ENCODE measurements around the gene LRRC25. TPM values are rescaled to one million over a fixed set of nuclear protein-coding genes. Genes with fewer than 3 reads are reported as not detected.

Gene LRRC25
- total RNA-seq, 1 donor from 2014 or later = 0.78 TPM

DNA sequence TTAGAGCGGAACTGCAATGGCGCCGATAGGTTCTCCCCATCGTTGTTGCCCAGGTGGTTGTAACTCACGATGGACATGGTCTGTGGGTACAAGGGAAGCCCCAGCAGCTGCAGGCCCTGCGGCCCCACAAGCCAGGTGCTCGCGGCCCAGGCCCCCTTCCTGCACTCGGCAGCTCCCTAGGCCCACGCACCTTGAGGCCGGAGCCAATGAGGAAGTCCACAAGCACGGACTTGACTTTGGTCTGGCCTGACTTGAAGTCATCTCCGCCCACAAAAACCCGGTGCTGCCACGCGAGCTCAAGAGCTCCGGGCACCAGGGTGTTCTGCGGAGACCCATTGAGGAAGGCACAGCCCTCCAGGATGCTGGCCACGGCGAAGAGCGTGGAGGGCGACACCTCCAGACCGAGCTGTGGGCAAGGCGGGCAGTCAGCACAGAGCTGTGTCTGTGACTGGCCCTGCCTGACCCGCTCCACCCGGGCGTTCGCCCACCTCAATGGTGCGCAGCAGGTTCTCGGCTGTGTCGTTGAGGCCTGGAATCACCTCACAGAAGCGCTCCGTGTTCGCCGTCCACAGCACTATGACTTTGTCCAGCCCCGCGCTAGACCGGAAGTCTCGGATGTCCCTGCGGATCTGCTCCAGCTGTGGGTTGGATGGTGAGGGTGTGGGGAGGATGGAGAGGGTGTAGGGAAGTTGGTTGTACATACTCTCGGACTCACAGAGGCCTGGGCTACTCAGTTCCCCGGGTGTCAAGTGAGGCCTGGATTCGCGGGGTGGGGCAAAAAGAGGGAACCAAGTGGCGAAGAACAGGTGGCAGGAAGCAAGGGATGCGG, 38.6 kb upstream of the LRRC25 start:
- no peak for DNase-seq

DNA sequence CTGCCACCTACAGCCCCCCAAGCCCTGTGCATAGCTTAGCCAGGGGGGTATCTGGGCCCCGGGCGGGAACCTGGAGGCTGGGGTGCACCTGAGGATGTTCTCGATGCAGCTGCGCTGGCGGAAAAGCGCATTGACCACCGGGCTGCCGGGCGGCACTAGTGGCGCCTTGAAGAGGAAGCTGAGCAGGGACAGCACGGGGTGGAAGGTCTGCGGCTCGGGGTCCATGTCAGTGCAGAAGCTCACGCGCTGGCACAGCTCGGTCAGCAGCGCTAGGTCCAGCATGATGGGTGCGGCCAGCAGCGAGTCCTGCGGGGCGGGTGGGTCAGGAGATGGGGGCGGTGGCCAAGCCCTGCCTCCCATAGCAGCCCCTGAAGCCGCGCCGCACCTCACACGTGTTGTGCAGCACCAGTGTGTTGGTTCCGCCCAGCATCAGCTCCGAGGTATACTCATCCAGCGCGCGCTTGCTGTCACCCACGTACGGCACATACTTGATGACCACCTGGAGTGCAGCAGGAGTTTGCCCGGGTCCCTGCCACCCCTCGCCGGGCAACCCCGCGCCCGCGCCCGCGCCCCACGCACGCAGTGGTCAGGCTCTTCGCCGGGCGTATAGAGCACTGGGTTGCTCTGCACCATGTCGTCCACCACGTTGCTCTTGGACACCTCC, 37.9 kb upstream of the LRRC25 start:
- no peak for DNase-seq

DNA sequence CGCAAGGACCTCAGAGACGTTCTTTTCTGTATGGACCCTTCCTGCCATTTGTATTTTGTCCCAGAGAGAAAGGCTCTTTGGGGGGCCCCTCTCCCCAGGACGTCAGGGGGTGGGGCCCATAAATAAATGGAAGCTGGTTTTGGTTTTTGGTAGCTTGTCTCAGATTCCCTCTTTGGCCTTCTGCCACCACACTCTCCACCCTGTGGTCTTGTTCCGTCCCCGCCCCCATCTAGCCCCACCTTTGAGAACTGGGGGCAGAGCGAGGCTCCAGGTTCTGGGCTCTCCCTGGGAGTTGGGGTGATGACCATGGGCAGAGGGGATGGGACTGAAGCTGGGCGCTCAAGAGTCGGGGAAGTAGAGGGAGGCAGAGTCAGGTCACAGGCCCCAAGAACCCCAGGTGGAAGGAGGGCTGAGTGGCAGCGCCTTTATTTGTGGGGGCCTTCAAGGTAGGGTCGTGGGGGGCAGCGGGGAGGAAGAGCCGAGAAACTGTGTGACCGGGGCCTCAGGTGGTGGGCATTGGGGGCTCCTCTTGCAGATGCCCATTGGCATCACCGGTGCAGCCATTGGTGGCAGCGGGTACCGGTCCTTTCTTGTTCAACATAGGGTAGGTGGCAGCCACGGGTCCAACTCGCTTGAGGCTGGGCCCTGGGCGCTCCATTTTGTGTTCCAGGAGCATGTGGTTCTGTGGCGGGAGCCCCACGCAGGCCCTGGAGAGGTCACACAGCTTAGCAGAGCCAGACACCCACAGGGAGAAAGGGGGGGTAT, 37.2 kb upstream of the LRRC25 start:
- DNase-seq = no peak

DNA sequence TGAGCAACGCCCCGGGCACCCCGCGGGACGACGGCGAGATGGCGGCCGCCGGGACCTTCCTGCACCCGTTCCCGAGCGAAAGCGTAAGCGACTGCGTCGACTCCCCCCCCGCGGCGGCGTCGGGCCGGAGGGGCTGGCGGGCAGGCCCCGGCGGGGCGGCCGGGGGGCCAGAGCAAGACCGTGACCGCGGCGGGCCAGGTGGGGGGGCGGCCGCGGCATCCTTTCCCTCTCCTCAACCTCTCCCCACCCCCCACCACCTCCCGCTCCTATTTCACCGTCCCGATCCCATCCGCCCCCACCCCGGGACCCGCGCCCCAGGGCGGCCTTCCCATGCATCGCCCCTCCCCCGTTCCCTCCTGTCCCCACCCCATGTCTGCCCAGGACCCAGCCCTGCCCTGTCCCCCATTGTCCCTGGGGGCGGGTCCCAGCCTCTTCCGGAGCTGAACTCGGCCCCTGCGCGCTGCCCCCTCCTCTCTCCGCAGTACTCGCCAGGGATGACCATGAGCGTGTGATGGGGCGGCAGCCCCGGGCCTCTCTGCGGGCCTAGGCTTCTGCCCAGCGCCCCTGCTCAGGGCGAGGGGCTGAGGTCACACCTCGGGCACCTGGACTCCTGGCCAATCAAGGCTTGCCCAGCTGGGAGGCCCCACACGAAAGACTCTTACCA, 36.4 kb upstream of the LRRC25 start:
- DNase-seq = no peak

DNA sequence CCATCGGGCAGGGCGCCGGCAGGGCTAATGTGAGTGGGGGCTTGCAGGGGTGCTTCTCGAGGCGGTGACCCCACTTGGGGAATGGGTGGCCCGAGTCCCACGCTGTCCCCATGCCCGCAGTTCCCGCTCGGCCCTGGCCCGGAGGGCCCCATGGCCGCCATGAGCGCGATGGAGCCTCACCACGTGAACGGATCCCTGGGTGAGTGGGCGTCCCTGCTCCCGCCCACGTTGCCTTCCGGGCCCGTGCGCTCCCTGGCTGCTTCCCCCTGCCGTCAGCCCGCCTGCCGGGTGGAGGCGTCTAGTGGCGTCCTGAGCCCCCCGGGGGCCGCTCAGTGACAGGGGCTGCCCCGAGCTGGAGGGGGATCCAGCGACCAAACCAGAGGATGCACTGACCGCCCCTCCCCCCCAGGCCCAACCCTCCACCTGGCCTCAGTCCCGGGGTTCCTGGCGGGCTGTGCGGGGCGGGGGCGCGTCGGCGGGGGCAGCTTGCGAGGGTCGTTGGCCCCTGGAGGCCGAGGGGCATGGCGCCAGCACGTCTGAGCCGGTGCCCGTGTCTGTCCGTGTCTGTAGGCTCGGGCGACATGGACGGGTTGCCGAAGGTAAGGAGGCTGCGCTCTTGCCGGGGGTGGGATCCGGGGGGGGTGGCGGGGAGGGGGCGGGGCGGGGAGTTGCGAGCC, 35.7 kb upstream of the LRRC25 start:
- no peak for DNase-seq

DNA sequence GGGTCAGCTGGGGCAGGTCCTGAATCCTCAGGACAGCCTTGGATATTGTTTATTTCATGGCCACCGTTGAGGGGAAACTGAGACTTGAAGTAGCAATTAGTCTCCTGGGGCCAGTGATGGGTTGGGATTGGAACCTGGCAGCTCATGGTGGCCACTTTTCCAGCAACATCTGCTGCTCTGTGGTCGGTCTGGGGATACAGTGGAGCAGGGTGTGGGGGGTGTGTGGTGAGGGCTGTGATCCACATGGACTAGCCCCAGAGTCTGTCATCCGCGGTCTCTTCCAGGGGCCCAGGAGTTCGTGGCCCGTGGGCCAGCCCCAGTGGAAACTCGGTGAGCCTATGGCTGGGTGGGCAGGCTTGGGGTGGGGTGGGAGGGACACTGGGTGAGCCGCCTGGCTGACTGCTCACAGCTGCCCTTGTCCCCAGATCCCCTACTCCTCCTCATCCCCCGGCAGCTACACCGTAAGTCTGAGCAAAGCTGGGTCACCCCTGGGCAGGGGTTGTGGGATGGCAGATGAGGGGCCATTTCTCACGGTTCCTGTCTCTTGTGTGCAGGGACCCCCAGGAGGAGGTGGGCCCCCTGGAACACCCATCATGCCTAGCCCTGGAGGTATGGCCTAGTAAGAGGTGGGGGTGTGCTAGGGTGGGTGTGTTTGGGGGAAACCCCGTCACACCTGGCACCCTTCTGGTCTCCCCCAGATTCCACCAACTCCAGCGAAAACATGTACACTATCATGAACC, 35.0 kb upstream of the LRRC25 start:
- no peak for DNase-seq

DNA sequence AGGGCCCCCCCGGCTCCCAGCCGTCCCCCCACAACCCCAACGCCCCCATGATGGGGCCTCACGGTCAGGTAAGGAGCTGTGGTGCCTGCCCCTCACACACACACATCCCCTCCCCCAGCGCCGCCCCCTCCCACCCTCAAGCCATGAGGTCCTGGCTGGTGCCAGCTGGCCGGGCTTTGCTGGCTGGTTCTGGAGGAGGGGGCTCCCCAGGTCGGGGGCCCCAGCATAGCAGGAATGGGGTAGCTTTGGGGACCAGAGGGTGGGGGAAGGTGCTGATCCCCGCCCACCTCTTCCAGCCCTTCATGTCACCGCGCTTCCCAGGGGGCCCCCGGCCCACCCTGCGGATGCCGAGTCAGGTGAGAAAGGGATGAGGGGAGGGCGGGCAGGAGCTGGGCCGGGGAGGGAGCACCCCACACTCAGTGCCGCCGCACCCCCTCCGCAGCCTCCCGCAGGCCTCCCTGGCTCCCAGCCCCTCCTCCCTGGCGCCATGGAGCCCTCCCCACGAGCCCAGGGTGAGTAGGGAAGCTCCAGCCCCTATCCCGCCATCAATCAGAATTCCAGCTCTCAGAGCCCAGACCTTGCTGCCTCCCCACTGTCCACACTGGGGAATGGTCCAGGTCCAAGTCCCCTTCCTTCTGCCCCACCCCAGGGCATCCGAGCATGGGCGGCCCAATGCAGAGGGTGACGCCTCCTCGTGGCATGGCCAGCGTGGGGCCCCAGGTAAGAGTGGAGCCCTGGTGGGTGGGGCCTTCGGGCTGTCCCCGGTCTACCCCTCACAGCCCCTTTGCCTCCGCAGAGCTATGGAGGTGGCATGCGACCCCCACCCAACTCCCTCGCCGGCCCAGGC, 34.2 kb upstream of the LRRC25 start:
- DNase-seq = no peak

DNA sequence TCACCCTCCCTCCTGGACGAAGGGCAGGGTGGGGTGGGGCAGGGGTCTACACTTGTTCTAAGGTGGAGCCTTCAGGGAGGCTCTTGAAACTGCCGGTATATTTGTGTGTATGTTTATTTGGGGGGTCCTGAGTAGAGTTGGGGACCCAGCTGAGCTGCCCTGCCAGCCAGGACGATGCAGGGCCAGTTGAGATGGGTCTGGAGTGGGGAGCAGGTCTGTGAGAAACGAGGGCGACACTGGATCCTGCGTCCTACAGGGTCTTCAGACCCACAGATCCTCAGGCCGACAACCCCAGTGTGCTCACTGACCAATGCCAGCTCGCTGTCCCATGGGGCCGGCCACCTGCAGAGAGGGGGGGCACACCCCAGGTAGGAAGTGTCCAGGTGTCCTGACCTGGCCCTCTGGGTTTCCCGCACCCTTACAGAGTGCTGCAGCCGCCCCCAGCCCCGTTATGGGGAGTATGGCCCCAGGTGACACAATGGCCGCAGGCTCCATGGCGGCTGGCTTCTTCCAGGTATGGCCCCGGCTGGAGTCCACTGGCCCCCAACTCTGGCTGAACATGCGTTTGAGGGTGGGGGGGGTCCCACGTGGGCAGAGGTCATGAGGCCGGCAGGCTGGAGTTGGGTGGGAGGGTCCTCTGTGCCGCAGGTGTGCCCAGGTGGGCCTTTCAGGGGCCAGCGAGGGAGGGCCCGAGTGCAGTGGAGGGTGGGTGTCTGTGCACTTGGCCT, 33.2 kb upstream of the LRRC25 start:
- no peak for DNase-seq

DNA sequence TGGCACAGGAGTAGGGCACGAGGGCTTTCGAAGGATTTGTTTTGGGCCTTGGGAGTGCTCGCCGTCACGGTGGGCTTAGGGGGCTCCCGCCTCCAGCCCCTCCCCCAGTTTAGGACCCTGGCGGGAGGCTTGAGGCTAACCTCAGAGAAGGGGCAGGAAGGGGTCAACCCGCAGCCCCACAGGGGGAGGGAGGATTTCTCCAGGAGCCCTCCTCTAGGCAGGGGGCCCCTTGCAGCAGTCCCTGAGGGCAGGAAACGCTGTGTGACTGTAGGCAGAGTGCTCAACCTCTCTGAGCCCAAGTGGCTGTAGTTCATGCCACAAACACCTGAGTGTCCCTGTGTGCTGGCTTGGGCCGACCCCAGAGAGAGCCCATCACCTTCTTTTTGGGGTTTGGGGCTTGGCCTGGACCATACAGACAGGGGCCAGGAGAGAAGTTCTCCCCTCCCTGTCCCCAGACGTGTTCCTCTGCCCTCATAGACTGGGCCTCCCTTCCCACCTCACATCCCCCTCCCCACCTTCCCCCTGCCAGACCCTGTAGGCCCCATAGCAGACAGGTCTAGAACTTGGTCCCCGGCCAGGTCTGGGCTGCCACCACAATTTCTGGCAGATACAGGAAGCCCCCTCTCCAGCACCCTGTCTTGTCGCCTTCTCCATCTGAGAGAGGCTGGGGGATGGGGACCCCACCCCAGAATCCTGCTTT, 32.4 kb upstream of the LRRC25 start:
- no peak for DNase-seq

DNA sequence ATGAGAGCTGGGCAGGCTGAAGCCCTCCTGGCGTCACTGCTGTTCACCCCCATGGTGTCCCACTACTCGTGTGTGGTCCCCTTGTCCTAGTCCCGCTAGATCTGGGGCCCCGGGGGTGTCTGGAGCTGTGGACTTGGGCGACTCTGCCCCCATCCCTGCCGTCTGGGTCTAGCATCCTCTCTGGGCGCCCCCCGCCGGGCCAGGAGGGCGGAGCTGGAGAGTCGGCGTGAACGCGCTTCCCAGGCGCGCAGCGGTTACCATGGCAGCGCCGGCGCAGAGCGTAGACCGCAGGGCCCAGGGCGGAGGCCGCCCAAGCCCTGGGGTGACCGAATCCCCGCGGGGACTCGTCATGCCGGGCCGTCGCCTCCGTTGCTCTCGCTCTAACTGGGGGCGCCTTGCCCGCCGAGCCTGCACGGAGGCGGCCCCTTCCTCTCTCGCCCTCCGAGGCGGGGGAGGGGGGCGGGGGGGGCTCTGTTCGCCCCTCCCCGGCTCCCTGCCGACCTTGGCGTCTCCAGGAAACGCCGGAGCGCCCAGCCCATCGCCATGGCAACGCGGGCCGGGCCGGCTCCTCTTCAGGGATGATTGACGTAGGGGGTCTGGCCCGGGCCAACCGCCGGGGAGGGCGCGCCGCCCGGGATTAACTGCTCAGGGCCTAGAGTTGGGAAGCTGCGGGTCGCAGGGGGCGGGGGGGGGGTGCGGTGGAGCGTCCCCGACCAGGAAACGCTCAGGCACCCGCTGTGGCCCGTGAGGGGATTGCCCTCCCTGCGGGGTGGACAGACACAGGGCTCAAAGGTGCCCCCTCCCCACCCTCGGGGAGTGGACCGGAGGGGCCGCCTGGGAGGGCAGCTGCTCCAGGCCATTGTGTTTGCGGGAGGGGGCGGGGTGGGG, 31.6 kb upstream of the LRRC25 start:
- no peak for DNase-seq

DNA sequence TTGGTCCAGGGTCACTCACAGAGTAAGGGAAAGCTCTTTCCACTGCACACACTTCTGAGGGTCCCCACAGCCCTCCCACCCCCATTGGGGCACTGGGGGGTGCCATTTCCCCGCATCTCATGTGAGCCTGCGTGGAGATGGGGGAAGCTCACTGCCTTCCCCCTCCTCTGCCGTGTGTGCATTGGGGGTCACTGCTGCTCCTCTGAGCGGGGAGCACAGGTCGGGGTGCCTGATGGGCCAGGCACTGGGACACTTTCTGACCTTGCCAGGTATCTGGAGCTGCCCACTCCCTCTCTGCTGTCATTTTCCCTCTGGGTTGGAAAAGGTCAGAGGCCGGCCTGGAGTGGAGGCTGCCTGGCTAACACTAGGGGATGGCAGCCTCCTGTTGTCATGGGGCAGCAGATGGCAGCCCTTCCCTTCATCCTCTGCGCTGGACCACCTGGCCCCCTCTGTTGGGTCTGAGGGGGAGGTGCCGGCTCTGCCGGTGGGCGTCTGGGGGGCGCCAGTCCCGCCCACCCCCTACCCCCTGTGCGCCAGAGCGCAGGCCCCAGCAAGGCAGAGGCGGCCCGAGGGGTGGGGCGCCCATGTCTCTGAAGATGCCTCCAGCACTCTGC, 30.9 kb upstream of the LRRC25 start:
- no peak for DNase-seq

DNA sequence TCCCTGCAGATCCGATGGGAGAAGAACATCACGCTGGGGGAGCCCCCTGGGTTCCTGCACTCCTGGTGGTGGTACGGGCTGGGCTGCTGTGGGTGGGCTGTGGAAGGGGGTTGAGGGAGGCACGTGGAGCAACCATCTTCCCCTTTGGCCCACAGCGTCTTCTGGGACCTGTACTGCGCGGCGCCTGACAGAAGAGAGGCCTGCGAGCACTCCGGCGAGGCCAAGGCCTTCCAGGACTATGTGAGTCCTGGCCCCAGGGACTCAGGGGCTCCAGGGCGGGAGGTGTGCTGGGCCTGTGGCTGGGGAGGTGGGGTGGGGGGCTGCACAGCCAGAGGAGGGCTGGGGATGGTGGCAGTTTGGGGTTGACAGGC, 30.3 kb upstream of the LRRC25 start:
- no peak for DNase-seq

DNA sequence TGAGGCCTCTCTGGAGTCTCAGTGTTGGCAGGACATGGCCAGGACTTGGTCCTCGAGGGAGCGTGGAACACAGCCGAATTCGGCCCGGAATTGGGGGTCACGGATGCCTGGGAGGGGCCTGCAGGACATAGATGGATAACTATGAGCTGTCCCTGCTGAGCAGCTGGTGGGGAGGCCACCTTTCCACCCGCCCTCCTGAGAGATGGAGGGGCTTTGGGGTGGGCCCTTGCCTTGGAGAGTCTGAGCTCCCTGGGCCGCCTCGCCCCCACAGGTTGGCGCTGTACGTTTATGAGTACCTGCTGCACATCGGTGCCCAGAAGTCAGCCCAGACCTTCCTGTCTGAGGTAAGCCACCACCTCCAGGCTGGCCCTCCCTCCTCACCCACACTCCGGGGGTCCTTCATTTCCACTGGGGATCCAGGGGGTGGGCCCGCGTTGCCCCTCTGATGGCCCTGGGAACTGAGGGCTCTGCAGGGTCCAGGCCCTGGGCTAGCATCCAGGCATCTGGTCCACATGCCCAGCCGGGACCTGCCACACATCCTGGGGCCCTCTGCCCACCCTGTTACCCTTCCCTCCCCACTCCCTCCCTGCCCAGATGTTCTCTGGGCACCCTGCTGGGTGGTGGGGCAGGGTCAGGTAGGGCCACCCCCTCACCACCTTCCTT, 29.8 kb upstream of the LRRC25 start:
- no peak for DNase-seq

DNA sequence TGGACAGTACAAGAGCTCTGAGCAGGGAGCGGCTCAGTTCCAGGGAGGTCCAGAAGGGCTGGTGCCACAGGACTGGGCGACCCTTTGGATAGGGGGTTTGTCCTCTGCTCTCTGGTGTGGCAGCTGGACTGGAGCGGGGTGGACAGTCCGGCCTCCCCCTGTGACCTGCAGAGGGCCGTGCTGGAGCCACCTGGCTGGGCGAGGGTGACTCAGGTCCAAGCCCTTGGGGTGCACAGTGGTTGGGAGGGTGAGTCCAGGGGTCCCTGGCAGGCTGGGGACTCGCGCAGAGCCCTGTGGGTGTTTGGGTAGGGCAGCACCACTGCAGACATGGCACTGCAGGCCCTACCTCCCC, 29.0 kb upstream of the LRRC25 start:
- DNase-seq = no peak

DNA sequence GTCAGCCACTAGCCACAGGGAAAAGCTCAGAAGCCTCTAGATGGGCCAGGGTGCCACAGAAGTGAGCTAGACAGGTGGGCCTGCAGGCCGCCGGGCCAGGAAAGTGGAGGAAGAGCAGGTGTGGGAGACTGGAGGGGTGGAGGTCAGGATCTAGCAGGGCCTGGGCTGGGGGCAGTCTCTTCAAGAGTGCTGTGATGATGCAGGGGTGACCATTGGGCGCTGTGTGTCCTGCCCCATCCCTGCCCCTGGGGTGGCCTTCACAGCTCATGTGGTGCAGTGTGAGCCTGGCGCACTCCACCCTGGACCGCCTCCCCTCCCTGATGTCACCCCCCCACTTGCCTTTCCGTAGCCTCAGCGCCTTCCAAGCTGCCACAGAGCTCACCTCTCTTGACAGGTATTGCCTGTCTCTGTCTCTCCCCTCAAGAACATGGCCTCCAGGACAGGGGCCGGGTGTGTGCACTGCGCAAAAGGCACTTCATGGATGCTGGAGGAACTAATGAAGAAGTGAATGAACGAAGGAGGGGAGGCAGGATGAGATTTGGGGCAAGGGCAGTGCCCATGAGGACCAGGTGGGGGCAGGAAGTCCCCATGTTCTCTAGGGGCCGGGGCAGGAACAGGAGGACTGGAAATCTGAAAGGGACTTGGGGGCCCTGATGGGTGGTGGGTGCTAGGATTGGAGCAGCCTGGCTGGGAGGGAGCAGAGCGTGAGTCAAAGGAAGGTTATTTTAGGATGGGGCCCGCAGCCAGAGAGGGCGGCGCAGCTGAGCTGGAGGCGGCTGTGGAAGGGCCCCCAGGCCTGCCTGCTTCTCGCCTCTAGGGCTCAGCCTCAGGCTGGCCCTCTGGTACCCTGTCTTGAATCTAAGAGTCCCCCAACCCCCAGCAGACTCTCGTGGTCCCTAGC, 28.3 kb upstream of the LRRC25 start:
- peak; percentile 49 for DNase-seq
